ENCODE measurements around the gene TMTC1. TPM values are rescaled to one million over a fixed set of nuclear protein-coding genes. Genes with fewer than 3 reads are reported as not detected.

Gene TMTC1
- polyA plus RNA-seq, 1 of the 3 experiments (the other 2 are of a cell fraction), result 0.13 TPM

- TF ChIP-seq, protein P1, sequence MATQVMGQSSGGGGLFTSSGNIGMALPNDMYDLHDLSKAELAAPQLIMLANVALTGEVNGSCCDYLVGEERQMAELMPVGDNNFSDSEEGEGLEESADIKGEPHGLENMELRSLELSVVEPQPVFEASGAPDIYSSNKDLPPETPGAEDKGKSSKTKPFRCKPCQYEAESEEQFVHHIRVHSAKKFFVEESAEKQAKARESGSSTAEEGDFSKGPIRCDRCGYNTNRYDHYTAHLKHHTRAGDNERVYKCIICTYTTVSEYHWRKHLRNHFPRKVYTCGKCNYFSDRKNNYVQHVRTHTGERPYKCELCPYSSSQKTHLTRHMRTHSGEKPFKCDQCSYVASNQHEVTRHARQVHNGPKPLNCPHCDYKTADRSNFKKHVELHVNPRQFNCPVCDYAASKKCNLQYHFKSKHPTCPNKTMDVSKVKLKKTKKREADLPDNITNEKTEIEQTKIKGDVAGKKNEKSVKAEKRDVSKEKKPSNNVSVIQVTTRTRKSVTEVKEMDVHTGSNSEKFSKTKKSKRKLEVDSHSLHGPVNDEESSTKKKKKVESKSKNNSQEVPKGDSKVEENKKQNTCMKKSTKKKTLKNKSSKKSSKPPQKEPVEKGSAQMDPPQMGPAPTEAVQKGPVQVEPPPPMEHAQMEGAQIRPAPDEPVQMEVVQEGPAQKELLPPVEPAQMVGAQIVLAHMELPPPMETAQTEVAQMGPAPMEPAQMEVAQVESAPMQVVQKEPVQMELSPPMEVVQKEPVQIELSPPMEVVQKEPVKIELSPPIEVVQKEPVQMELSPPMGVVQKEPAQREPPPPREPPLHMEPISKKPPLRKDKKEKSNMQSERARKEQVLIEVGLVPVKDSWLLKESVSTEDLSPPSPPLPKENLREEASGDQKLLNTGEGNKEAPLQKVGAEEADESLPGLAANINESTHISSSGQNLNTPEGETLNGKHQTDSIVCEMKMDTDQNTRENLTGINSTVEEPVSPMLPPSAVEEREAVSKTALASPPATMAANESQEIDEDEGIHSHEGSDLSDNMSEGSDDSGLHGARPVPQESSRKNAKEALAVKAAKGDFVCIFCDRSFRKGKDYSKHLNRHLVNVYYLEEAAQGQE (IDR thresholded peaks at IDR 0.05; ENCODE audit: low read depth, low read length), result no peak
- TF ChIP-seq SIN3A (IDR thresholded peaks at IDR 0.05; ENCODE audit: borderline replicate concordance, low read depth, low read length) (no peak), YY1 (IDR thresholded peaks at IDR 0.05; ENCODE audit: low read depth) (no peak), MAX (IDR thresholded peaks at IDR 0.05; ENCODE audit: low read depth) (no peak)
Measured at GRCh38 chr12:29739279-29739991, 44.3 kb downstream of the TMTC1 start (continued).

DNA sequence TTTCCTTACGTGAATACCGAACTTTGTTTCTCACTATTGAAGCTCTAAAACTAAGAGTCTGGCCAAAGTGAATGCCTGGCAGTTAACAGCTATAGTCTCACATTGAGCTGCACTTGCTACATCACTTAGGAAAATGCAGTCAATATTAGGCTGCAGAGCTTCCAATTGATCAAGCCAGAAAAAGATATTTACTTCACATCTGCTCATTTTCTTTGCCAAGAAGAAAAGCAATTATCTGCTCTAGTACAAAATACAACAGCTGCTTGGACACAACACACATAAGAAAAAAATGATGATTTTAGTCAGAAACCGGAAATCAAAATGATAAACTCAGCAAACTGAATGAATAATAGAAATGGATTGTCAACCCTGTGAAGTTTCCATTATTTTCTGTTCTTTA lies 45.4 kb downstream of the TMTC1 start:
- no peak overlapping the region for H3K4me2 ChIP-seq
- H3F3A ChIP-seq (replicated peaks; ENCODE audit: insufficient read depth), result peaks cover 7% of the 10 kb centered on the region
- H3K27me3 ChIP-seq (ENCODE audit: insufficient read depth), result no peaks in the 10 kb centered on the region
- no peaks in the 10 kb centered on the region for H3K36me3 ChIP-seq (replicated peaks in 1 of 2; ENCODE audit: control insufficient read depth in 1 of 2, insufficient read depth in 2 of 2, low read length in 1 of 2)
- DNase-seq, result no peak
- no peaks in the 10 kb centered on the region for H3K9me3 ChIP-seq
- no peaks in the 10 kb centered on the region for H4K20me1 ChIP-seq (ENCODE audit: insufficient read depth)
- H2AFZ ChIP-seq (ENCODE audit: low read depth), result no peak overlapping the region
- H3K4me1 ChIP-seq (ENCODE audit: control insufficient read depth in 1 of 2, insufficient read depth in 2 of 2, low read depth in 1 of 2, low read length in 1 of 2), result no peaks in the 10 kb centered on the region; a peak in 2 of 4 replicates
- 52% methylated on average over 3 of the region's 3 CpGs for WGBS (ENCODE audit: low lambda C conversion rate)
- H3K79me2 ChIP-seq (ENCODE audit: insufficient read depth), result no peaks in the 10 kb centered on the region
- no peak overlapping the region for H3K9ac ChIP-seq
- CTCF ChIA-PET, result no interaction called here
- TF ChIP-seq, protein P2, sequence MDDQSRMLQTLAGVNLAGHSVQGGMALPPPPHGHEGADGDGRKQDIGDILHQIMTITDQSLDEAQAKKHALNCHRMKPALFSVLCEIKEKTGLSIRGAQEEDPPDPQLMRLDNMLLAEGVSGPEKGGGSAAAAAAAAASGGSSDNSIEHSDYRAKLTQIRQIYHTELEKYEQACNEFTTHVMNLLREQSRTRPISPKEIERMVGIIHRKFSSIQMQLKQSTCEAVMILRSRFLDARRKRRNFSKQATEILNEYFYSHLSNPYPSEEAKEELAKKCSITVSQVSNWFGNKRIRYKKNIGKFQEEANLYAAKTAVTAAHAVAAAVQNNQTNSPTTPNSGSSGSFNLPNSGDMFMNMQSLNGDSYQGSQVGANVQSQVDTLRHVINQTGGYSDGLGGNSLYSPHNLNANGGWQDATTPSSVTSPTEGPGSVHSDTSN (IDR thresholded peaks at IDR 0.05), result no peak
- no peak for TF ChIP-seq GATA2 (CRISPR knock-in tag; IDR thresholded peaks at IDR 0.05)
- TF ChIP-seq, protein P3, sequence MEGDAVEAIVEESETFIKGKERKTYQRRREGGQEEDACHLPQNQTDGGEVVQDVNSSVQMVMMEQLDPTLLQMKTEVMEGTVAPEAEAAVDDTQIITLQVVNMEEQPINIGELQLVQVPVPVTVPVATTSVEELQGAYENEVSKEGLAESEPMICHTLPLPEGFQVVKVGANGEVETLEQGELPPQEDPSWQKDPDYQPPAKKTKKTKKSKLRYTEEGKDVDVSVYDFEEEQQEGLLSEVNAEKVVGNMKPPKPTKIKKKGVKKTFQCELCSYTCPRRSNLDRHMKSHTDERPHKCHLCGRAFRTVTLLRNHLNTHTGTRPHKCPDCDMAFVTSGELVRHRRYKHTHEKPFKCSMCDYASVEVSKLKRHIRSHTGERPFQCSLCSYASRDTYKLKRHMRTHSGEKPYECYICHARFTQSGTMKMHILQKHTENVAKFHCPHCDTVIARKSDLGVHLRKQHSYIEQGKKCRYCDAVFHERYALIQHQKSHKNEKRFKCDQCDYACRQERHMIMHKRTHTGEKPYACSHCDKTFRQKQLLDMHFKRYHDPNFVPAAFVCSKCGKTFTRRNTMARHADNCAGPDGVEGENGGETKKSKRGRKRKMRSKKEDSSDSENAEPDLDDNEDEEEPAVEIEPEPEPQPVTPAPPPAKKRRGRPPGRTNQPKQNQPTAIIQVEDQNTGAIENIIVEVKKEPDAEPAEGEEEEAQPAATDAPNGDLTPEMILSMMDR (IDR thresholded peaks at IDR 0.05), result no peak
- no peak for TF ChIP-seq TEAD4 (IDR thresholded peaks at IDR 0.05; ENCODE audit: borderline replicate concordance, insufficient read depth)
- TF ChIP-seq, protein P1 (IDR thresholded peaks at IDR 0.05; ENCODE audit: low read depth, low read length), result no peak
- no peak for TF ChIP-seq USF2 (IDR thresholded peaks at IDR 0.05; ENCODE audit: borderline replicate concordance, low read depth, low read length)
- TF ChIP-seq TAF1 (IDR thresholded peaks at IDR 0.05; ENCODE audit: borderline replicate concordance, low read depth, low read length), result no peak
- no peak for TF ChIP-seq CHD2 (IDR thresholded peaks at IDR 0.05; ENCODE audit: low read length, partially characterized antibody)
- TF ChIP-seq, protein P4, sequence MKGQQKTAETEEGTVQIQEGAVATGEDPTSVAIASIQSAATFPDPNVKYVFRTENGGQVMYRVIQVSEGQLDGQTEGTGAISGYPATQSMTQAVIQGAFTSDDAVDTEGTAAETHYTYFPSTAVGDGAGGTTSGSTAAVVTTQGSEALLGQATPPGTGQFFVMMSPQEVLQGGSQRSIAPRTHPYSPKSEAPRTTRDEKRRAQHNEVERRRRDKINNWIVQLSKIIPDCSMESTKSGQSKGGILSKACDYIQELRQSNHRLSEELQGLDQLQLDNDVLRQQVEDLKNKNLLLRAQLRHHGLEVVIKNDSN (IDR thresholded peaks at IDR 0.05; ENCODE audit: borderline replicate concordance, low read depth), result no peak
- no peak for TF ChIP-seq RXRA (IDR thresholded peaks at IDR 0.05; ENCODE audit: borderline replicate concordance, low read depth)
- no peak for TF ChIP-seq JUND (IDR thresholded peaks at IDR 0.05)
- TF ChIP-seq SMC3 (IDR thresholded peaks at IDR 0.05; ENCODE audit: low read depth, low read length), result no peak
- TF ChIP-seq RAD21 (IDR thresholded peaks at IDR 0.05; ENCODE audit: low read length), result no peak
- no peaks in the 10 kb centered on the region for H3K9me2 ChIP-seq
- POLR2A ChIA-PET, result no interaction called here
- no peak overlapping the region for H3K27ac ChIP-seq (ENCODE audit: low read depth in 2 of 2, low read length in 1 of 2)
- no peak overlapping the region for H3K4me3 ChIP-seq (ENCODE audit: low read depth in 2 of 2, low read length in 1 of 2)
